Liver (tissue), 9 donors: ENCODE data around the gene CENPN. TPM values are rescaled to one million over a fixed set of nuclear protein-coding genes. Genes with fewer than 3 reads are reported as not detected.

Experiments used
- DNase-seq: peaks from one replicate; pipeline ENCODE4 v3.0.0-alpha.2; 2017; ENCODE audit warnings: low spot score
- H3K27ac ChIP-seq, 2 donors: one replicate each; pipeline ENCODE4 v1.7.0; 2013; ENCODE audit warnings: inconsistent platforms in 2 of 2, low read length in 2 of 2, control low read depth in 1 of 2, low read depth in 1 of 2, mild to moderate bottlenecking in 1 of 2
- H3K27me3 ChIP-seq, 4 donors: one replicate each; pipeline versions ENCODE4 v1.6.1 to v1.7.0; 2013; ENCODE audit warnings: low read length in 3 of 4, inconsistent platforms in 1 of 4, mild to moderate bottlenecking in 1 of 4, moderate library complexity in 1 of 4; ENCODE audit not compliant: control insufficient read depth in 4 of 4, insufficient read depth in 4 of 4
- H3K36me3 ChIP-seq, 4 donors: one replicate each; pipeline versions ENCODE4 v1.6.1 to v1.7.0; 2013; ENCODE audit warnings: low read length in 3 of 4, mild to moderate bottlenecking in 3 of 4, low read depth in 1 of 4, moderate library complexity in 1 of 4; ENCODE audit not compliant: control insufficient read depth in 4 of 4, insufficient read depth in 3 of 4
- H3K4me1 ChIP-seq, 4 donors: one replicate each; pipeline versions ENCODE4 v1.6.1 to v1.7.0; 2013; ENCODE audit warnings: low read length in 3 of 4, mild to moderate bottlenecking in 3 of 4, moderate library complexity in 1 of 4; ENCODE audit not compliant: control insufficient read depth in 4 of 4, insufficient read depth in 4 of 4
- H3K4me3 ChIP-seq, 3 donors: one replicate each; pipeline versions ENCODE4 v1.6.1 to v1.7.0; 2013; ENCODE audit warnings: low read length in 3 of 3, control low read depth in 1 of 3, low read depth in 1 of 3, mild to moderate bottlenecking in 1 of 3
- H3K9ac ChIP-seq, 2 donors: one replicate each; pipeline ENCODE4 v1.7.0; 2013; ENCODE audit warnings: low read length in 2 of 2, mild to moderate bottlenecking in 2 of 2, moderate library complexity in 2 of 2, control low read depth in 1 of 2, low read depth in 1 of 2
- H3K9me3 ChIP-seq, 4 donors: one replicate each; pipeline versions ENCODE4 v1.6.1 to v1.7.0; 2013; ENCODE audit warnings: low read length in 3 of 4; ENCODE audit not compliant: control insufficient read depth in 4 of 4
- EGR1 ChIP-seq, 2 donors: IDR thresholded peaks; 2 replicates each; pipeline ENCODE4 v1.6.1; 2016 to 2018; ENCODE audit warnings: antibody characterized with exemption in 2 of 2, low read depth in 2 of 2
- FOXA1 ChIP-seq: IDR thresholded peaks from 2 replicates; pipeline ENCODE4 v1.6.1; 2016; ENCODE audit warnings: antibody characterized with exemption
- FOXA2 ChIP-seq: IDR thresholded peaks from 2 replicates; pipeline ENCODE4 v1.6.1; 2016; ENCODE audit warnings: antibody characterized with exemption
- GABPA ChIP-seq, 2 donors: IDR thresholded peaks in 1 of 2; conservative IDR thresholded peaks in 1 of 2; 2 replicates each; pipeline ENCODE4 v1.6.1; 2016; ENCODE audit warnings: antibody characterized with exemption in 2 of 2, mild to moderate bottlenecking in 1 of 2, moderate library complexity in 1 of 2
- HNF4A ChIP-seq, 2 donors: conservative IDR thresholded peaks; 2 replicates each; pipeline ENCODE4 v1.6.1; 2016; ENCODE audit warnings: antibody characterized with exemption in 2 of 2, mild to moderate bottlenecking in 2 of 2
- HNF4G ChIP-seq: IDR thresholded peaks from 2 replicates; pipeline ENCODE4 v1.6.1; 2016; ENCODE audit warnings: antibody characterized with exemption
- JUND ChIP-seq, 2 donors: IDR thresholded peaks; 2 replicates each; pipeline ENCODE4 v1.6.1; 2016; ENCODE audit warnings: antibody characterized with exemption in 2 of 2
- MAX ChIP-seq: IDR thresholded peaks from 2 replicates; pipeline ENCODE4 v1.6.1; 2016; ENCODE audit warnings: antibody characterized with exemption
- NR2F2 ChIP-seq: IDR thresholded peaks from 2 replicates; pipeline ENCODE4 v1.6.1; 2016; ENCODE audit warnings: antibody characterized with exemption
- RAD21 ChIP-seq, 2 donors: IDR thresholded peaks; 2 replicates each; pipeline ENCODE4 v1.6.1; 2016; ENCODE audit warnings: antibody characterized with exemption in 2 of 2, mild to moderate bottlenecking in 2 of 2
- RXRA ChIP-seq, 2 donors: IDR thresholded peaks; 2 replicates each; pipeline ENCODE4 v1.6.1; 2017 to 2018; ENCODE audit warnings: antibody characterized with exemption in 2 of 2, mild to moderate bottlenecking in 1 of 2
- SP1 ChIP-seq: IDR thresholded peaks from 2 replicates; pipeline ENCODE4 v1.6.1; 2018; ENCODE audit warnings: antibody characterized with exemption, mild to moderate bottlenecking
- YY1 ChIP-seq: IDR thresholded peaks from 2 replicates; pipeline ENCODE4 v1.6.1; 2016; ENCODE audit warnings: antibody characterized with exemption, mild to moderate bottlenecking
- ZBTB33 ChIP-seq: IDR thresholded peaks from 2 replicates; pipeline ENCODE4 v1.6.1; 2016; ENCODE audit warnings: antibody characterized with exemption
- WGBS: extraction: QIAGEN DNeasy Blood & Tissue Kit; methylation state at CpG from one replicate; pipeline ENCODE4 v1.1.7; 2013; 5-methylcytosine and 5-hydroxymethylcytosine counted together
- polyA plus RNA-seq, 2 donors: library from polyadenylated mRNA; stranded (reverse) in 1 of 2; unstranded in 1 of 2; fragments of 200-250 nt in 1 of 2; fragments of >200 nt in 1 of 2; fragmentation: Nextera tagmentation in 1 of 2; extraction: Ambion mirVana in 1 of 2; gene quantifications; one replicate each; pipeline versions ENCODE4 v1.2.1 to v1.2.3, GENCODE V29; 2013 to 2015
- total RNA-seq, 2 donors: library from RNA; depleted of rRNA; stranded (reverse); fragments of >200 nt; gene quantifications; one replicate each; pipeline ENCODE4 v1.2.3, GENCODE V29; 2014
- TF ChIP-seq, protein P1 (sequence below): IDR thresholded peaks from 2 replicates; pipeline ENCODE4 v1.6.1; 2016; ENCODE audit warnings: antibody characterized with exemption, mild to moderate bottlenecking
- TF ChIP-seq, protein P2 (sequence below): IDR thresholded peaks from 2 replicates; pipeline ENCODE4 v1.6.1; 2016; ENCODE audit warnings: antibody characterized with exemption
- TF ChIP-seq, protein P3 (sequence below): fragments of 150-350 bp; IDR thresholded peaks from 2 replicates; pipeline ENCODE4 v1.5.1; 2017; ENCODE audit warnings: improper control_type of control experiment, low read depth, low read length; ENCODE audit not compliant: missing input control
- donor health status: healthy.
- donor health status: healthy.
- donor health status: healthy.
- donor health status: healthy.
- donor health status: healthy.

Gene CENPN
- total and polyA plus RNA-seq, 4 donors = 1.8 to 30.8 (median 7.9) TPM

- no peak overlapping the region for H3K4me3 ChIP-seq
- H3K36me3 ChIP-seq = peaks cover 6 to 36% (median 24%) of the 10 kb centered on the region in 4 donors
- WGBS = 86% methylated on average over 2 of the region's 2 CpGs
- no peaks in the 10 kb centered on the region for H3K4me1 ChIP-seq
- DNase-seq = no peak
- no peaks in the 10 kb centered on the region for H3K27me3 ChIP-seq
- no peak overlapping the region for H3K9ac ChIP-seq
- no peaks in the 10 kb centered on the region for H3K9me3 ChIP-seq
- no peak overlapping the region for H3K27ac ChIP-seq
- TF ChIP-seq JUND (IDR thresholded peaks at IDR 0.05) (no peak), SP1 (no peak), NR2F2 (no peak)
- TF ChIP-seq, protein P1, sequence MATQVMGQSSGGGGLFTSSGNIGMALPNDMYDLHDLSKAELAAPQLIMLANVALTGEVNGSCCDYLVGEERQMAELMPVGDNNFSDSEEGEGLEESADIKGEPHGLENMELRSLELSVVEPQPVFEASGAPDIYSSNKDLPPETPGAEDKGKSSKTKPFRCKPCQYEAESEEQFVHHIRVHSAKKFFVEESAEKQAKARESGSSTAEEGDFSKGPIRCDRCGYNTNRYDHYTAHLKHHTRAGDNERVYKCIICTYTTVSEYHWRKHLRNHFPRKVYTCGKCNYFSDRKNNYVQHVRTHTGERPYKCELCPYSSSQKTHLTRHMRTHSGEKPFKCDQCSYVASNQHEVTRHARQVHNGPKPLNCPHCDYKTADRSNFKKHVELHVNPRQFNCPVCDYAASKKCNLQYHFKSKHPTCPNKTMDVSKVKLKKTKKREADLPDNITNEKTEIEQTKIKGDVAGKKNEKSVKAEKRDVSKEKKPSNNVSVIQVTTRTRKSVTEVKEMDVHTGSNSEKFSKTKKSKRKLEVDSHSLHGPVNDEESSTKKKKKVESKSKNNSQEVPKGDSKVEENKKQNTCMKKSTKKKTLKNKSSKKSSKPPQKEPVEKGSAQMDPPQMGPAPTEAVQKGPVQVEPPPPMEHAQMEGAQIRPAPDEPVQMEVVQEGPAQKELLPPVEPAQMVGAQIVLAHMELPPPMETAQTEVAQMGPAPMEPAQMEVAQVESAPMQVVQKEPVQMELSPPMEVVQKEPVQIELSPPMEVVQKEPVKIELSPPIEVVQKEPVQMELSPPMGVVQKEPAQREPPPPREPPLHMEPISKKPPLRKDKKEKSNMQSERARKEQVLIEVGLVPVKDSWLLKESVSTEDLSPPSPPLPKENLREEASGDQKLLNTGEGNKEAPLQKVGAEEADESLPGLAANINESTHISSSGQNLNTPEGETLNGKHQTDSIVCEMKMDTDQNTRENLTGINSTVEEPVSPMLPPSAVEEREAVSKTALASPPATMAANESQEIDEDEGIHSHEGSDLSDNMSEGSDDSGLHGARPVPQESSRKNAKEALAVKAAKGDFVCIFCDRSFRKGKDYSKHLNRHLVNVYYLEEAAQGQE = no peak
These were observed 7.7 kb downstream of the CENPN start for GRCh38 chr16:81014672-81015071.

DNA sequence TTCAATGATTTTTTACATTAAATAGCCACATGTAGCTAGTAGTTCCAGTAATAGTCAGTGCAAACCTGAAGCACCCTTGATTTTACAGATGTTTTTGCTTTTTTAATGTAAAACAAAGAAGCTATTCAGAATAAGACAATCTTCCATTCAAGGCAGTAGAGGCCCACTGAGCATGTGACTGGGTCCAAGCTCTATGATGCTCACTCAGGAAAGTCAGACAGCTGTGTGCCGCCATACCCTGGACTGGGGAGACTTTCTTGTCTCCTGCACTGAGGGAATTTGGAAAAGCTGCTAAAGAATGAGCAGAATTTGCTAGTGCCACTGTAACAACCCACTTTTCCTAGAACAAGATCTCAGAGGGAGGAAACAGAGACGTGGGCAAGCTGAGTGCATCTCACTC, 11.5 kb downstream of the CENPN start:
- WGBS = 96% methylated on average over 2 of the region's 2 CpGs
- no peaks in the 10 kb centered on the region for H3K27me3 ChIP-seq
- H3K4me1 ChIP-seq = no peaks in the 10 kb centered on the region
- no peak for TF ChIP-seq FOXA1
- TF ChIP-seq MAX = no peak
- no peak for TF ChIP-seq JUND (IDR thresholded peaks at IDR 0.05)
- TF ChIP-seq HNF4G = no peak
- TF ChIP-seq FOXA2 = no peak
- no peak overlapping the region for H3K4me3 ChIP-seq
- H3K36me3 ChIP-seq = peaks cover 6 to 62% (median 37%) of the 10 kb centered on the region in 4 donors
- DNase-seq = no peak
- H3K9me3 ChIP-seq = no peaks in the 10 kb centered on the region
- H3K9ac ChIP-seq = no peak overlapping the region
- H3K27ac ChIP-seq = no peak overlapping the region

DNA sequence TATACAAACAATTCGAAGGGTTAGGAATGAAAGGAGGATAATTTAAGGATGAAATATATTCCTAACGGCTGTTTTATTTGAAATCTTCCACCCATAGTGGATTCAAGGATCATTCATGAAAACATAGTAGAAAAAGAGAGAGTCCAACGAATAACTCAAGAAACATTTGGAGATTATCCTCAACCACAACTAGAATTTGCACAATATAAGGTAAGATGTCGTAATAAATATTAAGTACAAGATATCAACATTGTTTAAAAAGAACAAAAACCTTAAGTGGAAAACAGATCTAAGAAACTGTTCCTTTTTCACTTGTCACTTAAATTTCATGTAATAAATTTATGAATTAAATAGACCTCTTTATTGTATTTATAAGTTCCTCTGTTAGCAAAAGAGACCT, 19.4 kb downstream of the CENPN start:
- no peak overlapping the region for H3K4me3 ChIP-seq
- DNase-seq = no peak
- 97% methylated on average over 4 of the region's 4 CpGs for WGBS
- H3K27me3 ChIP-seq = no peaks in the 10 kb centered on the region
- H3K4me1 ChIP-seq = no peaks in the 10 kb centered on the region
- H3K27ac ChIP-seq = no peak overlapping the region
- peaks cover 1 to 30% (median 17%) of the 10 kb centered on the region in 4 donors for H3K36me3 ChIP-seq
- H3K9me3 ChIP-seq = no peaks in the 10 kb centered on the region
- no peak overlapping the region for H3K9ac ChIP-seq
- TF ChIP-seq RAD21 (IDR thresholded peaks at IDR 0.05) (no peak), GABPA (IDR thresholded peaks at IDR 0.05 in 1 of 2, conservative IDR thresholded peaks at IDR 0.05 in 1 of 2) (no peak), FOXA2 (no peak), YY1 (no peak), FOXA1 (no peak), RXRA (IDR thresholded peaks at IDR 0.05) (no peak), SP1 (no peak), HNF4G (no peak), MAX (no peak), EGR1 (IDR thresholded peaks at IDR 0.05; ENCODE audit: low read depth in 2 of 2) (no peak), HNF4A (conservative IDR thresholded peaks at IDR 0.05) (no peak), JUND (IDR thresholded peaks at IDR 0.05) (no peak), NR2F2 (no peak), ZBTB33 (no peak)
- TF ChIP-seq, protein P2, sequence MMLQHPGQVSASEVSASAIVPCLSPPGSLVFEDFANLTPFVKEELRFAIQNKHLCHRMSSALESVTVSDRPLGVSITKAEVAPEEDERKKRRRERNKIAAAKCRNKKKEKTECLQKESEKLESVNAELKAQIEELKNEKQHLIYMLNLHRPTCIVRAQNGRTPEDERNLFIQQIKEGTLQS = no peak
- TF ChIP-seq, protein P3, sequence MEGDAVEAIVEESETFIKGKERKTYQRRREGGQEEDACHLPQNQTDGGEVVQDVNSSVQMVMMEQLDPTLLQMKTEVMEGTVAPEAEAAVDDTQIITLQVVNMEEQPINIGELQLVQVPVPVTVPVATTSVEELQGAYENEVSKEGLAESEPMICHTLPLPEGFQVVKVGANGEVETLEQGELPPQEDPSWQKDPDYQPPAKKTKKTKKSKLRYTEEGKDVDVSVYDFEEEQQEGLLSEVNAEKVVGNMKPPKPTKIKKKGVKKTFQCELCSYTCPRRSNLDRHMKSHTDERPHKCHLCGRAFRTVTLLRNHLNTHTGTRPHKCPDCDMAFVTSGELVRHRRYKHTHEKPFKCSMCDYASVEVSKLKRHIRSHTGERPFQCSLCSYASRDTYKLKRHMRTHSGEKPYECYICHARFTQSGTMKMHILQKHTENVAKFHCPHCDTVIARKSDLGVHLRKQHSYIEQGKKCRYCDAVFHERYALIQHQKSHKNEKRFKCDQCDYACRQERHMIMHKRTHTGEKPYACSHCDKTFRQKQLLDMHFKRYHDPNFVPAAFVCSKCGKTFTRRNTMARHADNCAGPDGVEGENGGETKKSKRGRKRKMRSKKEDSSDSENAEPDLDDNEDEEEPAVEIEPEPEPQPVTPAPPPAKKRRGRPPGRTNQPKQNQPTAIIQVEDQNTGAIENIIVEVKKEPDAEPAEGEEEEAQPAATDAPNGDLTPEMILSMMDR = no peak
